ENCODE measurements around the gene TNIK.

- TF ChIP-seq CTCF (IDR thresholded peaks at IDR 0.05) = no peak
- no peak for TF ChIP-seq POLR2A (IDR thresholded peaks at IDR 0.05)
- TF ChIP-seq POLR2AphosphoS5 (IDR thresholded peaks at IDR 0.05) = no peak
Measured at GRCh38 chr3:171239757-171240503, 220.3 kb downstream of the TNIK start.

Data from upper lobe of left lung (tissue), 4 donors.